HG03135 (cell line): ENCODE results near the gene POLDIP2.

Experiments
- ATAC-seq: cut with Tn5 transposase; IDR thresholded peaks from one replicate; pipeline ENCODE4 v1.9.1; 2021; ENCODE audit warnings: mild to moderate bottlenecking, moderate library complexity; ENCODE audit not compliant: unreplicated experiment

Gene POLDIP2

DNA sequence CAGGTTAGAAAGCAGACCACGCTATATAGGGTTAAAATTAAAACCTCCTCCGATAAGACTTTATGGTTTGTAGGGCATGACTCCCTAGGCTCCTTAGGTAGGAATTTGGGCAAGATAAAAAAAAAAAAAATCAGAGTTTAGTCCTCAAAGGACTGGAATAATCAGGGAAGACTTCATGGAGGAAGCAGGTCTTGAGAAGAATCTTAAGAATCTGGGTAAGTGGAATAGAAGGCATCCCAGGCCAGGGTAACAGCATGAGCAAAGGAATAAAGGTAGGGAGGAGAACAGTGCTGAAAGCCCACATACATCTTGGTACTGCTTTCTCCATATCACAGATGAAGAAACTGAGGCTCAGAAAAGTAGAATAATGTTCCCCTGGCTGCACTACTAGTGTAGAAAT is 33.2 kb upstream of the POLDIP2 start:
- no peak for ATAC-seq

DNA sequence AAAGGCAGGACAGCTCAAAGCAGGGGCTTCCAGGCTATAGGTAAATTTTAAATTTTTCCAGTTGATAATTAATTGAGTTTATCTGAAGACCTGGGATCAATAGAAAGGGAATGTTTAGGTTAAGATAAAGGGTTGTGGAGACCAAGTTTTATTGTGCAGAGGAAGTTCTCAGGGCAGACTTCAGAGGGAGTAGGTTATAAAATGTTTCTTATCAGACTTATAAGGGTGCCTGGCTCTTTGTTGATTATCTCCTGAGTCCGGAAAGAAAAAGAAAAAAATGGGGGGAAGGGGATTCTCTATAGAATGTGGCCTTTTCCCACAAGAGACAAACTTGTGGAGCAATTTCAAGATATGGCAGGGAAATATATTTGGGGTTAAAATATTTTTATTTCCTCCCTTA is 32.8 kb upstream of the POLDIP2 start:
- ATAC-seq, result no peak

DNA sequence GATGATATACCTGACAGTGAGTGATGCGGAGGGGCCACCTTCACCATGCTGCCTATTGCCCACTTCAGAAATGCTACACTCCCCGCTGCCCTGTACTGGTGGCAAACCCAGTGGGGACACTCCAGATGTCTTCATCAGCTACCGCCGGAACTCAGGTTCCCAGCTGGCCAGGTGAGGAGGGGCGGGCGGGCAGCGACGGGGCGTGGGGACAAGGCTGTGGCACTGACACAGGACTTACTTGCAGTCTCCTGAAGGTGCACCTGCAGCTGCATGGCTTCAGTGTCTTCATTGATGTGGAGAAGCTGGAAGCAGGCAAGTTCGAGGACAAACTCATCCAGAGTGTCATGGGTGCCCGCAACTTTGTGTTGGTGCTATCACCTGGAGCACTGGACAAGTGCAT is 30.8 kb upstream of the POLDIP2 start:
- no peak for ATAC-seq

DNA sequence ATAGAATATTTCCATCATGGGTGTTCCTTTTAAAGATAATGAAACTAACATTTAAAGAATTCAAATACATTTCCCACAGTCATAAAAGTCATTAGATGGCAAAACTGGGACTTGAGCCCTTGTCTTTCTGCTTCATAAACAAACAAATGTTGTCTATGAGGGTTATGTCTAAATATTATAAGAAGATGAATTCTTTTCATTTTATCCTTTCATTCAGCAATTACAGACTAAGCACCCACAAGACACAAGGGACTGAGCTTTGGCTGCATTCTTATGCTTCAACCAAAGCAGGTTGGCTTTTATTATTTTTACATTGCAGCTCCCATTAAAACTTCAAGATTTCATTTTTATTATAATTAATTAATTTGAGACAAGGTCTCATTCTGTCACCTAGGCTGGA is 29.1 kb upstream of the POLDIP2 start:
- ATAC-seq, result no peak

DNA sequence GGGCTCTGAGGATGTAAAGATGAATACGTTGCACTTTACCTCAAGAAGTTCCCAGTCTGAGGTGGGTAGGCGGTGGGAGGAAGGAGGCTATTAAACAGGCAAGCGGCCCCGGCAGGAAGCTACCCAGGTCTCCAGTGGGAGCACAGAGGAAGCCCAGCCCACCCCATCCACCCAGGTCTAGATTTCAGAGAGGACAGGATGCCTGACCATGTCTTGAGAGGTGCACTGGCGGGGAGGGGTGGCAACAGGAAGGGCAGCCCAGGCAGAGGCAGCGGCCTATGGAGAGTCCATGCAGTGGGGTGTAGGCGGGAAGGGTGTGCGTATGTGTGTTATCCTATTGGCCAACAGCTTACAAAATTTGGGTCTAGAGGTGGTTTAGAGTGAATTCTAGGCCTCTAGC is 28.1 kb upstream of the POLDIP2 start:
- ATAC-seq, result no peak

DNA sequence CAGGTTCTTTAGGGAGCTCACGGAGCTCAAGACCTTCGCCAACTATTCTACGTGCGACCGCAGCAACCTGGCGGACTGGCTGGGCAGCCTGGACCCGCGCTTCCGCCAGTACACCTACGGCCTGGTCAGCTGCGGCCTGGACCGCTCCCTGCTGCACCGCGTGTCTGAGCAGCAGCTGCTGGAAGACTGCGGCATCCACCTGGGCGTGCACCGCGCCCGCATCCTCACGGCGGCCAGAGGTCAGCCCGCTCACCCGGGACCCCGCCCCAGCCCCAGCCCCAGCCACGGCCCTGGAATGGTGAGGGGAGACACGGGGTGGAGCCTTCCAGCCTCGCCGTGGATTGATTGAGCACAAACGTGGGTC is 27.7 kb upstream of the POLDIP2 start:
- peak; percentile 20 for ATAC-seq

DNA sequence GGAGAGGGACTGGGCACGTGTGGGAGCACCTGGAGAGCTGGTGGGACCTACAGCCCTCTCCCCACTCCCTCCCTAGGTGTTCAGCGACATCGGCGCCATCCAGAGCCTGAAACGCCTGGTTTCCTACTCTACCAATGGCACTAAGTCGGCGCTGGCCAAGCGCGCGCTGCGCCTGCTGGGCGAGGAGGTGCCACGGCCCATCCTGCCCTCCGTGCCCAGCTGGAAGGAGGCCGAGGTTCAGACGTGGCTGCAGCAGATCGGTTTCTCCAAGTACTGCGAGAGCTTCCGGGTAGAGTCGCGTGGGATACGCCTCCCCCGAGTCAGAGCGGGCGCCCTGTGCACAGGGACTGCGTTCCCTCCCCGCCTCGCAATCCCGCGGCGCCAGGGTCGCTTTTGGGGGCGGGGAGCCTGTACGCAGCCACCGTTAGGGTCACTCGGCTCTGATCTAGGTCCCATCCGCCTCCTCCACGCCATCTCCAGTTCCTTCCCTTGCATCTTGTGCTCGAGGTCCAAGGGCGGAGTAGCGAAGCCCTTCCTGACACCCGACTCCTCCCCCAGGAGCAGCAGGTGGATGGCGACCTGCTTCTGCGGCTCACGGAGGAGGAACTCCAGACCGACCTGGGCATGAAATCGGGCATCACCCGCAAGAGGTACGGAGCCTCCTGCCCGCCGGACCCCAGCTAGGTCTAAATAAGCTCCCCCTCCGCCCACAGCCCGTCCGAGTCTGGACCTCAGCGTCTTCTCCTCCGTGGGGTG is 27.1 kb upstream of the POLDIP2 start:
- peak; percentile 81 for ATAC-seq

DNA sequence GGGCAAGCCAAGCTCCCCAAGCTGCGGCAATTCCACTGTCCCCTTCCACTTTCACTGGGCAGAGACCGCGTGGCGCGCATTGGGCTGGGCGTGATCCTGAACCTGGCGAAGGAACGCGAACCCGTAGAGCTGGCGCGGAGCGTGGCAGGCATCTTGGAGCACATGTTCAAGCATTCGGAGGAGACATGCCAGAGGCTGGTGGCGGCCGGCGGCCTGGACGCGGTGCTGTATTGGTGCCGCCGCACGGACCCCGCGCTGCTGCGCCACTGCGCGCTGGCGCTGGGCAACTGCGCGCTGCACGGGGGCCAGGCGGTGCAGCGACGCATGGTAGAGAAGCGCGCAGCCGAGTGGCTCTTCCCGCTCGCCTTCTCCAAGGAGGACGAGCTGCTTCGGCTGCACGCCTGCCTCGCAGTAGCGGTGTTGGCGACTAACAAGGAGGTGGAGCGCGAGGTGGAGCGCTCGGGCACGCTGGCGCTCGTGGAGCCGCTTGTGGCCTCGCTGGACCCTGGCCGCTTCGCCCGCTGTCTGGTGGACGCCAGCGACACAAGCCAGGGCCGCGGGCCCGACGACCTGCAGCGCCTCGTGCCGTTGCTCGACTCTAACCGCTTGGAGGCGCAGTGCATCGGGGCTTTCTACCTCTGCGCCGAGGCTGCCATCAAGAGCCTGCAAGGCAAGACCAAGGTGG is 24.0 kb upstream of the POLDIP2 start:
- no peak for ATAC-seq

DNA sequence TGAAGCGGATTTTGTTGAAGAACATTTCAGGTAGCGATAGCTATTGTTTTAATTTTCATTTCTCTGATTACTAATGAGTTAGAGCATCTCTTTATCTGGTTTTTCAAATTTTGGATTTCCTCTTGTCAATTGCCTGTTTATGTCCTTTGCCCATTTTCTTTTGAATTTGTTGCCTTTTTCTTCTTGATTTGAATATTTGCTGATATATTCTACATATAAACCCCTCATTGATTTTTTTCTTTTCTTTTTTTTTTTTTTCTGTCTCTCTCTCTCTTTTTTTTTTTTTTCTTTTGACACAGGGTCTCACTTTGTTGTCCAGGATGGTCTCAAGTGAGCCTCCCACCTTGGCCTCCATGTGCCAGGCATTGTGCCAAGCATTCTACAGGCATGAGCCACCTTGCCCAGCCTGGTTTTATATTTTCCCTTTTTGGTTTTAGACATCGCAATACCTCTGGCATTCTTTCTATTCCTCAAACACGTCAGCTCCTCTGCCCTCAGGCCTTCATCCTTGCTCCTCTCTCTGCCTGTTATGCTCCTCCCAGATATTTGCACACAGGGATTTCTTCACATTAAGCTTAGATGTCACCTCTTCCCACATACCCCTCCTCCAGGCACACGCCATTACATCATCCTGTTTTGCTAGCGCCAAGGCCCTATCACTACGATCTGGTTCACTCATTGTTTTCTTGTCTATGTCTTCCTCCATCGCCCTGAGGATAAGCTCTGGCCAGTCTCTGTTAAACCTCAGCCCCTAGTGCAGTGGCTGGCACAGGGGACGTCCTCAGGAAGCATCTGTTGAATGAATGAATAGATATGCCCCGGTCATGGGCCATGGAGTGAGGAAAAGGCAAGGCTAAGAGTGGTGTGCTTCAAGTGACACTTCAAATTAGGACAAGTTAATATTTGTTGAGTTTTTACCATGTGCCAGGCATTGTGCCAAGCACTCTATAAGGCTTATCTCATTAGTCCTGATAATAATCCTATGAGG is 22.8 kb upstream of the POLDIP2 start:
- no peak for ATAC-seq

DNA sequence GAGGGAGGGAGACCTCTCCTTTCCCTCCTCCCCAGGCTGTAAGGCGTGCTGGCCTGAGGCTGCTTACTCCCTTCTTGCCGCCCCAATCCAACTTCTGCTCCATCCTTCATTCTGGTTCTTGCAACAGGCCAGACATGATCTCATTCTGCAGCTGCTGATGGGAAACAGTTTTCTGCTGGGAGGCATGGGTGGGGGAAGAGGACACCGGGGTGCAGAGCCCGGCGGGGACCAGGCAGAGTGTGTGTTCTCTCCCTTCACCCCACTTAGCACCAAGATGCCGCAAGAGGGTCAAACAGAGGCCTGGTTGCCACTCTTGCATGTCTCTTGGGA is 15.6 kb upstream of the POLDIP2 start:
- no peak for ATAC-seq

DNA sequence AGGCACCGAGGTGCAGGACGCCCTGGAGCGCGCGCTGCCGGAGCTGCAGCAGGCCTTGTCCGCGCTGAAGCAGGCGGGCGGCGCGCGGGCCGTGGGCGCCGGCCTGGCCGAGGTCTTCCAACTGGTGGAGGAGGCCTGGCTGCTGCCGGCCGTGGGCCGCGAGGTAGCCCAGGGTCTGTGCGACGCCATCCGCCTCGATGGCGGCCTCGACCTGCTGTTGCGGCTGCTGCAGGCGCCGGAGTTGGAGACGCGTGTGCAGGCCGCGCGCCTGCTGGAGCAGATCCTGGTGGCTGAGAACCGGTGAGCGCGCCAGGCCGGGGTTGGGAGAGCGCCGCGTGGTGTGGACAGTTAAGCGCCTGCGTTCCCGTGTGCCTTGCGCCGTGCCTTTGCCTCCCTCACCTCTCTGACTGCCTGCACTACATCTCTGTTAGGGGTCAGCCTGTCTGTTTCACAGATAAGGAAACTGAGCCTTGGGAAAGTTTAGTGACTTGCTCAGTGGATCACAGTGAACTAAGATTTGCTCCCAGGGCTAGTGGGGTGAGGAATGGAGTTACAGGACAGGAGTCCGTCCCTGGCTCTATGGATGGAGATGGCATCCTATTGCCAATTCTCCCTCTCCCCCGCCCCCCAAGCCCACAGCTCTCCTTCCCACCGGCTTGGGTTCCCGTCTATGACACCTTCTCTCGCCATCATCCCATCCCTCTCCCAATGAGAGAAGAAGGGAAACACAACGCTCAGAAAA is 15.0 kb upstream of the POLDIP2 start:
- no peak for ATAC-seq

DNA sequence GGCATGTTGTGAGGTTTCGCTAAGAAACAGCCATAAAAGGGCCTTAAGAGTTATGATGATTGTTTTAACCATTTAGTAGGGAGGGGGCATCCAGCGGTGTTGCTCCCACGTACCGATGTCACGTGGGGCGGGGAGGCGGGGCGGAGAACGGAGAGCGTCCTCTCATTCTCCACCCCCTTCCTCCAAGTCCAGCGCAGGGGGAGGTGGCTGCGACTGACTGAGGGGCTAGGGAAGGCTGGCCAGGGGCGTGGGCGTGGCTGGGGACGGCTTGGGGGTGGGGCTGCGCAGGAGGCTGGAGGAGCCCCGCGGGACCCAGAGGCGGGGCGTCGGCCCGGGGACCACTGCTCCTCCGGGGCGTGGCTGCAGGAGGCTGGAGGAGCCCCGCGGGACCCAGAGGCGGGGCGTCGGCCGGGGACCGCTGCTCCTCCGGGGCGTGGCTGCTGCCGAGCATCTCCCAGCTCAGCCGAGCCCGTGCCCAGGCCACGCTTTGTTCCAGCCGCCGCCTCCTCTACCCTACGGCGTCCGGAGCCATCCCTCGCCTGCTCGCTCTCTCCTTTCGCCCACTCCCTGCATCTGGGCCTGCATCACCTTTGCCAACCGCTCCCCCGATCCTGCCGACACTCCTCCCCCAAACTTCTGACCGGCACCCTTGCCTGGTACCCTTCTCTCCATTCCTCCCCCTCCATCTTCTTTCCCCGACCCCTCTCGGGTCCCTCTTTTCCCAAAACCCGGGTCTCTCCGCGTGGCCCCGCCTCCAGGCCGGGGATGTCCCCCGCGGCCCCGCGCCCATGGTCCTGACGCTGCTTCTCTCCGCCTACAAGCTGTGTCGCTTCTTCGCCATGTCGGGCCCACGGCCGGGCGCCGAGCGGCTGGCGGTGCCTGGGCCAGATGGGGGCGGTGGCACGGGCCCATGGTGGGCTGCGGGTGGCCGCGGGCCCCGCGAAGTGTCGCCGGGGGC is 14.2 kb upstream of the POLDIP2 start, which contains the start of gene SARM1:
SARM1 (plus strand) TSS at position 450 of the 958 bp plus-strand sequence; CDS start at position 789, 339 bp downstream.
- ATAC-seq, result peak; percentile 79

DNA sequence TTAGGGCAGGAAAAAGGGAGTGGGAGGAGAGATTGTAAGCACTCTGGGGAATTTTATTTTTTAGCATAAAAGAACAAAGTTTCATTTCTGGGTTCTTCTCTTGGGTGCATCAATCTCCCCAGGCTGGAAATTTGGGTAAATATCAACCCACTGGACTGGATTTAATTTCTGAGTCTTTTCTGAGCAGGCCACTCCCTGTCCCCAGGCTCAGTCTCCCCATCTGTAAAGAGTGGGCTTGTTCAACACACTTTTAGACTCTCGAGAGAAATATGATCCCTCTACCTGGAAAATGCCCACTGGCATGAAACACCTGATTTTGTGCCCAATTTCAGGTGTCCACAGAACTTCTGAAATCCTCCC is 13.4 kb upstream of the POLDIP2 start:
- no peak for ATAC-seq

DNA sequence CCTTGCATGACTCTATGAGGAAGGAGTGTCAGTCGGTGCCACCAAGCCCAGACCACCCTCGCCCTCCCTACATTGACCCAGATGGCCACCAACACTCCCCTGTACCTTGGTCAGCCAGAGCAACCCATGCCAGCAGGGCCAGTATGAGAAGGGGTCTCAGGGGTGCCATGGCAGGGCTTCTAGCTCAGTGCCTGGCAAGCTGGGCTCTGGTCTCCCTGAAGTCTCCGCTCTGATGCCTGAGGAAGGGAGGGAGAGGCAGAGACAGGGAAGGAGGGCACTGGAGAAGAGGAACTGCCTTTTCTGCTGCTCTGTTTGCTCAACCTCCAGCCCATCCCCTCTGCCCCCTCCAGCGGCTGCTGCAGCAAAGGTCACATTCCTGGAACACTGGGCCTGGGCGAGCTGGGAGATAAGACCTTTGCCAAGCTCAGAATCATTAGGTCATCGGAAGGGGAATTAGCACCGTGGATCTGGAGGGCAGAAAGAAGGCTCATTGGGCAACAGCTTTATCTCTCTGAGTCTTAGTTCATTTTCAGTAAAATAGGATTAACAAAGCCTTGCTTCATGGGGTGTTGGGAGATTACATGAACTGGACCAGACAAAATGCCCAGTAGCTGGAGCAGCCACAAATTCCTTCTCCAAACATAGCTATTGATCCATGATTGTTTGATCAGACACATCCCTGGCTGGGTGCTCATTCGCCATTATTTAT is 12.9 kb upstream of the POLDIP2 start, which contains the start of gene VTN:
VTN (minus strand) TSS at position 273 of the 709 bp plus-strand sequence; CDS start at position 169, 104 bp downstream.
- no peak for ATAC-seq

DNA sequence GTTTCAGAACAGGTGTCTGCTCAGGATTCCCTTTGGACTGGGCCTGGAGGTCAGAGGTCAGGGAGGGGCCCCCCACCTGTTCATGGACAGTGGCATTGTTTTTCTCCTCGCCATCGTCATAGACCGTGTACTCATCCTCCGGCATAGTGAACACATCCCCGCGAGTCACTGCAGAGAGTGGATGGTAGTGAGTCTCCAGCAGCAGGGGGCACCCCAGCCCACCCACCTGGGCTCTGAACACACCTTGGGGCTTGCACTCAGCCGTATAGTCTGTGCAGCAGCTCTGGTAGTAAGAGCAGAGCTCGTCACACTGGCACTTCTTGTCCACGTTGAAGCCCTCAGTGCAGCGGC is 12.3 kb upstream of the POLDIP2 start:
- ATAC-seq, result no peak

DNA sequence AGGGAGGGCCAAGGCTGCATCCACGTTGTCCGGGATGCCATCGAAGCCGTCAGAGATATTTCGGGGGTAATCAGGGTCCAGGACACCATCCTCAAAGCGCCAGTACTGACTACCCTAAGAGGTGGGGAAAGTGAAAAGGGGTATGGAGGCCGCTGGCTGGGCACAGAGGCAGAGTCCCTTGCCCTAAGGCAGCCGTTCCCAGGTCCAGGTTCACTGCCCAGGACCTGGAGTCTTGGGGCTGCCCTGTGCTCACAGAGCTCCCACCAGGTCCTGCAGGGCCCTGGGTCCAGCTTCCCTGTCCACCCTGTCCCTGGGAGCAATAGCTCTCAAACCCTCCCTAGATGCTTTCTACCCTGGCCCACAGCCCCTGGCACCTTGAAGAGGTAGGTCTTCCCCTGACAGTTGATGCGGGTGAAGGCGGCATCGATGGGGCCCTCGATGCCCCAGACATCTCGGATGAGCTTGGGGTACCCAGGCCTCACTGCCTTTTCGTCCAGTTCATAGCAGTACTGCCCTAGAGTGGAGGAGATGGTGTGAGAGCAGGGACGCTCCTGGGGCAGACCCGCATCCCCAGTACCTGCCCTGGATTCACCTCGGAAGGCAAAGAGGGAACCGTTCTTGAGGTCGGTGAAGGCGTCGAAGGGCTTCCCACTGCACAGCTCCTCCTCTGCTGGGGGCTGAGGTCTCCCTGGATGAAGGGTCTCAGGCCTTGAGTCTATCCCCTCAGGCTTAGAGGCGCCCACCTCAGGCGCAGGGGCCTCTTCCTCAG is 11.8 kb upstream of the POLDIP2 start:
- no peak for ATAC-seq

DNA sequence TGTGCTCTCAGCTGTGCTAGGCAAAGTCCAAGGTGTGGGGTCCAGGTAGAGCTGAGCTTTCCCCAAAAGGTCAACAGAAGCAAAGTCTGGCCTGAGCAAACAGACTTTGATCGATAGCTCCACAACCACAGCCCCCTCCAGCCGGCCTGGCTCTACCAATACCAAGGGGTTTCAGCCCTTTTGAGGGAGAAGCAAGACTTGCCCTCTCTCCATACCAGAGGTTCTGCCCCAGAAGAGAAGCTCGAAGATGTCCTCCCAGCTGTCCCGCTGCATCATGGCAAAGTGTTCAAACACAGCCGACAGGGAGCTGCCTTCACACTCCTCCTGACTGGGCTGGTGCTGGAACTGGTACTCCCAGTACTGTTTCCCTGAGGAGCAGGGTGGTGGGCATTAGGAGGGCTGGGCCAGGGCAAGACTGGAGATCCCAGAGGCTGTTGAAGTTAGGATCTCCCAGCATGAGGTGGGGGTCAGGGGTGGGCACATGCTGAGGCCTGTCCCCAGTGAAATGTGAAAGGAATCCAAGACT is 11.0 kb upstream of the POLDIP2 start:
- ATAC-seq, result no peak

DNA sequence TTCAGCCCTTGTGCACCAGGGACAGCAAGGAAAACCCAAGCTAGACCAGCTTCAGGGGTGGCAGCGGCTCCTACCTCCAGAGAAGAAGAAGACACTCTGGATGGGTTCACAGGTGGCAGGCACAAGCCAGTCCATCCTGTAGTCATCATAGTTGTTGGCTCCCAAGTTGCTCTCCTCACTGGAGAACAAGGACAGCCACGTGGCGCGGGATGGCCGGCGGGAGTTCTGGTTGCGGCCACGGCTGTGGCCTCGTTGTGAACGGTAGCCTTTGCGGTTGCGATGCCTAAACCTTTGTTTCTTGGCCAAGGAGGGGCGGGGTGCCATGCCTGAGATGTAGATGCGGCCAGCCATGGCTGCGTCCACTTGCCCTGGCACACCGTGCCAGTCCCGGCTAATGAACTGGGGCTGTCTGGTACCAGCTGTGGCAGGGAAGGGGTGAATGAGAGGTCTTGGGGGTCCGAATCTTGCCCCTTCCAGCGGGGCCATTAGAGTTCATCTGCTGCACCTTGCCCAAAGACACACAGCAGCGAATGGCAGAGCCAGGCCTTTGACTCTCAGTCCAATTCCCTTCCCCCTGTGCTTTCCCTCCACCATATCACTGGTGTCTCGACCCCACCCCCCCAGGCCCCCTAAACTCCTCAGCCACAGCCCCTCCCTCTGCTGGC is 10.4 kb upstream of the POLDIP2 start:
- no peak for ATAC-seq
